DOHH2 (cell line): Measurements from ENCODE around the gene FAM117B.

Experiments
- H3F3A ChIP-seq: fragments of 200-600 bp; sonication (generic), shearing (Covaris generic); 2 replicates; pipeline ENCODE4 v1.6.0; 2016; ENCODE audit warnings: antibody characterized with exemption, mild to moderate bottlenecking; ENCODE audit not compliant: control insufficient read depth, insufficient read depth
- H3K27ac ChIP-seq: fragments of 200-600 bp; sonication (generic); 2 replicates; pipeline ENCODE4 v1.5.1; 2014; ENCODE audit warnings: low read depth, mild to moderate bottlenecking, low read length, moderate library complexity
- H3K27me3 ChIP-seq: fragments of 200-600 bp; sonication (generic); 2 replicates; pipeline ENCODE4 v1.6.1; 2014; ENCODE audit warnings: mild to moderate bottlenecking, low read length, mixed read lengths; ENCODE audit not compliant: control insufficient read depth
- H3K36me3 ChIP-seq: fragments of 200-600 bp; sonication (generic); 2 replicates; pipeline ENCODE4 v1.6.1; 2014; ENCODE audit warnings: mild to moderate bottlenecking, low read length, moderate library complexity, mixed read lengths; ENCODE audit not compliant: control insufficient read depth
- H3K4me1 ChIP-seq: fragments of 200-600 bp; sonication (generic); 2 replicates; pipeline ENCODE4 v1.6.1; 2014; ENCODE audit warnings: mild to moderate bottlenecking, low read length, mixed read lengths; ENCODE audit not compliant: control insufficient read depth
- H3K4me2 ChIP-seq: fragments of 200-600 bp; sonication (generic); 2 replicates; pipeline ENCODE4 v1.6.0; 2014; ENCODE audit warnings: mild to moderate bottlenecking, low read length, moderate library complexity
- H3K4me3 ChIP-seq: fragments of 200-600 bp; sonication (generic); 2 replicates; pipeline ENCODE4 v1.5.1; 2014; ENCODE audit warnings: mild to moderate bottlenecking, low read length, mixed read lengths
- H3K79me2 ChIP-seq: fragments of 200-600 bp; sonication (generic); 2 replicates; pipeline ENCODE4 v1.6.1; 2014; ENCODE audit warnings: mild to moderate bottlenecking, low read length, mixed read lengths; ENCODE audit not compliant: control insufficient read depth
- H3K9me2 ChIP-seq: fragments of 200-600 bp; sonication (generic); replicated peaks from 2 replicates; pipeline ENCODE4 v1.6.1; 2014; ENCODE audit warnings: mild to moderate bottlenecking, low read length, mixed read lengths; ENCODE audit not compliant: control insufficient read depth
- H3K9me3 ChIP-seq: fragments of 200-600 bp; sonication (generic); 2 replicates; pipeline ENCODE4 v1.6.1; 2014; ENCODE audit warnings: antibody characterized with exemption, low read length, mixed read lengths; ENCODE audit not compliant: control insufficient read depth, insufficient read depth
- H4K20me1 ChIP-seq: fragments of 200-600 bp; sonication (generic); 2 replicates; pipeline ENCODE4 v1.6.0; 2014; ENCODE audit warnings: low read depth, mild to moderate bottlenecking, antibody characterized with exemption, low read length, moderate library complexity; ENCODE audit not compliant: control insufficient read depth, insufficient read depth
- EZH2phosphoT487 ChIP-seq: fragments of 200-600 bp; sonication (generic); IDR thresholded peaks from 2 replicates; pipeline ENCODE4 v1.6.1; 2017; ENCODE audit warnings: borderline replicate concordance, mild to moderate bottlenecking, antibody characterized with exemption, low read length, moderate library complexity, mixed read lengths
- TF ChIP-seq, protein P1 (sequence below): fragments of 200-600 bp; sonication (generic); IDR thresholded peaks from one replicate; pipeline ENCODE4 v1.5.1; 2014; ENCODE audit warnings: antibody characterized with exemption, mild to moderate bottlenecking, low read depth, low read length; ENCODE audit not compliant: poor library complexity, severe bottlenecking

FAM117B gene

DNA sequence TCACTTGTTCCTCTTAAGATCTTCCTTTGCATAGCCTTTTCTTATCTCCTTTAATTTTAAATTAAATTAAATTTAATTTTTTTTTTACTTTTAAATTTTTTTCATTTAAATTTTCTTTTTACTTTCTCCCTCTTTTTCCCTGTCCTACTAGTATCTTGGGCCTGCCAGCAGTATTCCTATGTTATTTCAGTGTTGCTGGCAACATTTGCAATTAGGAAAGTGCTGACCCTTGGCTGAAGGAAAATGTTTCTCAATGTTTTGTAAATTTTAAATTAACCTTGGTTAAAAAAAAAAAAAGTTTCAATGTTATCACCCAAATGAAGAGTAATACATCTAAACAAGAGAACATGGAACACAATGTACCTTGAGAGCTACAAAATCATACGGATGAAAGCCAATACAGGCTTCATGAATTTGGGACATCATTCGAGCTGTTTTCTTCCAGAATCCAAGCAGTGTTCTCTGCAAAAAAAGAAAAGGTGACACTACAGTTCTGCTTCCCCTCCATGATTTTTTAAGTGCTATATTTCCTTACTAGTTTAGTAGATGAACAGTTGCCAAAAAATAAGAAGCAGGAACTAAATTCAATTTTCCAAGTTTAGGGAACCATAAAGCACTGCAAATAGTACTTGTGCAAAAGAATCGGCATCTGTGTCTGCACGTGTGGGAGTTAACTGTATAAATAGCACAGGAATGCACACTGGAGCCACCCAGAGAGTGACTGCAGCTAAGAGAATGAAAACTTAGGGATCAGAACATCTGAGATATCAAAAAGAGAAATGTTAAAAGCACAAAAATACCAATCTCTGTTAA is 181.0 kb downstream of the FAM117B start:
- Histone ChIP-seq H3K9me3 (no peaks in the 10 kb centered on the region), H3K36me3 (no peaks in the 10 kb centered on the region), H3K27me3 (no peaks in the 10 kb centered on the region), H3K4me1 (no peaks in the 10 kb centered on the region), H3K4me3 (no peak overlapping the region), H4K20me1 (no peaks in the 10 kb centered on the region), H3K9me2 (no peaks in the 10 kb centered on the region), H3F3A (no peaks in the 10 kb centered on the region), H3K27ac (no peak overlapping the region), H3K4me2 (no peak overlapping the region), H3K79me2 (no peaks in the 10 kb centered on the region)
- no peak for TF ChIP-seq EZH2phosphoT487
- TF ChIP-seq, protein P1, sequence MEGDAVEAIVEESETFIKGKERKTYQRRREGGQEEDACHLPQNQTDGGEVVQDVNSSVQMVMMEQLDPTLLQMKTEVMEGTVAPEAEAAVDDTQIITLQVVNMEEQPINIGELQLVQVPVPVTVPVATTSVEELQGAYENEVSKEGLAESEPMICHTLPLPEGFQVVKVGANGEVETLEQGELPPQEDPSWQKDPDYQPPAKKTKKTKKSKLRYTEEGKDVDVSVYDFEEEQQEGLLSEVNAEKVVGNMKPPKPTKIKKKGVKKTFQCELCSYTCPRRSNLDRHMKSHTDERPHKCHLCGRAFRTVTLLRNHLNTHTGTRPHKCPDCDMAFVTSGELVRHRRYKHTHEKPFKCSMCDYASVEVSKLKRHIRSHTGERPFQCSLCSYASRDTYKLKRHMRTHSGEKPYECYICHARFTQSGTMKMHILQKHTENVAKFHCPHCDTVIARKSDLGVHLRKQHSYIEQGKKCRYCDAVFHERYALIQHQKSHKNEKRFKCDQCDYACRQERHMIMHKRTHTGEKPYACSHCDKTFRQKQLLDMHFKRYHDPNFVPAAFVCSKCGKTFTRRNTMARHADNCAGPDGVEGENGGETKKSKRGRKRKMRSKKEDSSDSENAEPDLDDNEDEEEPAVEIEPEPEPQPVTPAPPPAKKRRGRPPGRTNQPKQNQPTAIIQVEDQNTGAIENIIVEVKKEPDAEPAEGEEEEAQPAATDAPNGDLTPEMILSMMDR, result no peak

- no peaks in the 10 kb centered on the region for H4K20me1 ChIP-seq
- H3F3A ChIP-seq, result no peaks in the 10 kb centered on the region
- H3K27me3 ChIP-seq, result no peaks in the 10 kb centered on the region
- H3K9me3 ChIP-seq, result no peaks in the 10 kb centered on the region
- H3K36me3 ChIP-seq, result no peaks in the 10 kb centered on the region
- no peaks in the 10 kb centered on the region for H3K79me2 ChIP-seq
- no peak overlapping the region for H3K4me3 ChIP-seq
- H3K4me2 ChIP-seq, result no peak overlapping the region
- H3K9me2 ChIP-seq, result no peaks in the 10 kb centered on the region
- TF ChIP-seq, protein P1, result no peak
- no peak for TF ChIP-seq EZH2phosphoT487
- no peak overlapping the region for H3K27ac ChIP-seq
- peaks cover 18% of the 10 kb centered on the region for H3K4me1 ChIP-seq
Observed at GRCh38 chr2:202817771-202818170, 183.0 kb downstream of the FAM117B start.

DNA sequence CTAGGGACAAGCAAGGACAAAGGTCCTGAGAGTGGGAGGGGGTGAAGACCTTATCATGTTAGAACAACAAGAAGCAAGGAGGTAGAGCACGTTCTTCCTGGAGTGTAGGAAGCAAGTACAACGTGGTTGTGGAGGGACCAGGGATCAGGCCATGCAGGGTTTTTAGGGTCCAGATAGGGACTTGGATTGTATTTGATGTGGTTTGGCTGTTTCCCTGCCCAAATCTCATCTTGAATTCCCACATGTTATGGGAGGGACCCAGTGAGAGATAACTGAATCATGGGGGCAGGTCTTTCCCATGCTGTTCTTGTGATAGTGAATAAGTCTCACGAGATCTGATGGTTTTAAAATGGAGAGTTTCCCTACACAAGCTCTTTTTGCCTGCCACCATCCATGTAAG is 183.6 kb downstream of the FAM117B start:
- Histone ChIP-seq H3K79me2 (no peaks in the 10 kb centered on the region), H3K36me3 (no peaks in the 10 kb centered on the region), H3K4me1 (peaks cover 18% of the 10 kb centered on the region), H3K27ac (no peak overlapping the region), H3F3A (no peaks in the 10 kb centered on the region), H4K20me1 (no peaks in the 10 kb centered on the region), H3K27me3 (no peaks in the 10 kb centered on the region), H3K4me3 (no peak overlapping the region), H3K9me2 (no peaks in the 10 kb centered on the region), H3K9me3 (no peaks in the 10 kb centered on the region), H3K4me2 (no peak overlapping the region)
- no peak for TF ChIP-seq EZH2phosphoT487
- TF ChIP-seq, protein P1, result no peak
